Left cardiac atrium (tissue), 4 donors: ENCODE results near the gene KCNB1. TPM values are rescaled to one million over a fixed set of nuclear protein-coding genes. Genes with fewer than 3 reads are reported as not detected.

Experiments
- ATAC-seq, 2 donors: fragments of 200-7000 bp; cut with Tn5 transposase; one replicate each; pipeline ENCODE4 v1.9.1; 2020; ENCODE audit warnings: mild to moderate bottlenecking in 2 of 2, moderate library complexity in 2 of 2
- DNase-seq: peaks from one replicate; pipeline ENCODE4 v3.0.0-alpha.2; 2020
- intact Hi-C, 2 donors: fragments of 100-400 bp; cut with DNase I; formaldehyde crosslinking; loops; one replicate each; pipeline versions ENCODE4 v1.14.1 to v1.15.1; 2022 to 2023
- total RNA-seq, 2 donors: library from RNA; stranded (reverse); fragmentation: NEBNext Ultra II Directional; extraction: Animal tissue kit (Norgen Biotek cat#: 25700); gene quantifications; one replicate each; pipeline ENCODE4 v1.2.1, GENCODE V29; 2021
- donor health status: DM: no; HTN: yes; CAD: no.
- donor health status: DM: no; HTN: yes; CAD: no; lungs with severe emphysema.
- donor health status: DM: yes; HTN: yes; CAD: no.
- donor health status: Dilated cardiomyopathy.

The KCNB1 gene
- total RNA-seq, 2 donors from 2014 or later, result 2.0 to 2.1 TPM

- no peak for ATAC-seq
- intact Hi-C loops, result no loop called here
- DNase-seq, result no peak
Measured at GRCh38 chr20:49347156-49347555, 135.3 kb downstream of the KCNB1 start.

- no peak for DNase-seq
- no peak for ATAC-seq
- intact Hi-C loops, result no loop called here
Measured at GRCh38 chr20:49346682-49347081, 135.8 kb downstream of the KCNB1 start.

- ATAC-seq (peak; percentile 24 to 65), DNase-seq (peak; percentile 52)
- intact Hi-C loops, result no loop called here
Measured at GRCh38 chr20:49345524-49345923, 136.9 kb downstream of the KCNB1 start.

GRCh38 chr20:49344975-49345374 is 137.5 kb downstream of the KCNB1 start:
- intact Hi-C loops, result no loop called here
- DNase-seq, result peak; percentile 66
- peak; percentile 90 to 95 for ATAC-seq

GRCh38 chr20:49344140-49344539 is 138.3 kb downstream of the KCNB1 start:
- ATAC-seq, result no peak
- intact Hi-C loops, result no loop called here

GRCh38 chr20:49343246-49343645 is 139.2 kb downstream of the KCNB1 start:
- ATAC-seq (peak in 1 of 2 donors; percentile 32), DNase-seq (no peak)
- intact Hi-C loops, result no loop called here

More at GRCh38 chr20:49344140-49344539, 138.3 kb downstream of the KCNB1 start:
- DNase-seq, result no peak

- ATAC-seq, result no peak
- intact Hi-C loops, result no loop called here
- DNase-seq, result no peak
Measured at GRCh38 chr20:49340161-49340966, 142.1 kb downstream of the KCNB1 start.

- intact Hi-C loops, result loop anchor here in 1 of 2 donors (10.0 kb wide), 1 partner anchor 196 kb away; no protein-coding TSS in a partner anchor
- ATAC-seq (no peak), DNase-seq (no peak)
Measured at GRCh38 chr20:49339123-49339522, 143.3 kb downstream of the KCNB1 start.

- ATAC-seq (no peak), DNase-seq (no peak)
Measured at GRCh38 chr20:49338061-49338460, 144.4 kb downstream of the KCNB1 start.

GRCh38 chr20:49337357-49337756 is 145.1 kb downstream of the KCNB1 start:
- intact Hi-C loops, result loop anchor here in 1 of 2 donors (10.0 kb wide), 1 partner anchor 197 kb away; no protein-coding TSS in a partner anchor
- no peak for ATAC-seq

More at GRCh38 chr20:49338061-49338460, 144.4 kb downstream of the KCNB1 start:
- intact Hi-C loops, result loop anchor here in 1 of 2 donors (10.0 kb wide), 1 partner anchor 197 kb away; no protein-coding TSS in a partner anchor

GRCh38 chr20:49336786-49337185 is 145.7 kb downstream of the KCNB1 start:
- no peak for DNase-seq
- intact Hi-C loops, result loop anchor here in 1 of 2 donors (10.0 kb wide), 1 partner anchor 198 kb away; no protein-coding TSS in a partner anchor
- no peak for ATAC-seq

More at GRCh38 chr20:49337357-49337756, 145.1 kb downstream of the KCNB1 start:
- no peak for DNase-seq

- DNase-seq (no peak), ATAC-seq (no peak)
- intact Hi-C loops, result loop anchor here (2.0 to 10.0 kb wide), 2 partner anchors 149 to 199 kb away; no protein-coding TSS in a partner anchor
Measured at GRCh38 chr20:49335476-49335875, 147.0 kb downstream of the KCNB1 start.

GRCh38 chr20:49330701-49331615 is 151.5 kb downstream of the KCNB1 start:
- ATAC-seq (no peak), DNase-seq (no peak)
- intact Hi-C loops, result loop anchor here (5.0 to 10.0 kb wide), 2 partner anchors 204 to 276 kb away; no protein-coding TSS in a partner anchor

- intact Hi-C loops, result no loop called here
- ATAC-seq (no peak), DNase-seq (no peak)
Measured at GRCh38 chr20:49328790-49329189, 153.7 kb downstream of the KCNB1 start.

GRCh38 chr20:49326026-49326425 is 156.4 kb downstream of the KCNB1 start:
- intact Hi-C loops, result no loop called here
- DNase-seq (no peak), ATAC-seq (no peak)

GRCh38 chr20:49324306-49324705 is 158.2 kb downstream of the KCNB1 start:
- no peak for ATAC-seq
- intact Hi-C loops, result no loop called here
- no peak for DNase-seq

- intact Hi-C loops, result no loop called here
- DNase-seq (peak; percentile 33), ATAC-seq (peak; percentile 61 to 63)
Measured at GRCh38 chr20:49323622-49324238, 158.7 kb downstream of the KCNB1 start.

- no peak for ATAC-seq
- intact Hi-C loops, result no loop called here
- DNase-seq, result no peak
Measured at GRCh38 chr20:49320460-49320859, 162.0 kb downstream of the KCNB1 start.

GRCh38 chr20:49319208-49319809 is 163.2 kb downstream of the KCNB1 start:
- intact Hi-C loops, result no loop called here
- DNase-seq (peak; percentile 29), ATAC-seq (no peak)
